WTC11 (cell line): ENCODE results near the gene NATD1. TPM values are rescaled to one million over a fixed set of nuclear protein-coding genes. Genes with fewer than 3 reads are reported as not detected.

Experiments
- ATAC-seq: fragments of 200-7000 bp; cut with Tn5 transposase; 2 replicates; pipeline ENCODE4 v1.10.0; 2021; ENCODE audit warnings: mild to moderate bottlenecking, moderate library complexity
- CTCF ChIA-PET: fragments of 300-600 bp; sonication (Branson Sonifier 250); formaldehyde crosslinking; loops from one replicate; lab custom pipeline; 2021; ENCODE audit warnings: antibody characterized with exemption; lab: Charles Lee
- POLR2A ChIA-PET: fragments of 350-600 bp; sonication (Branson Sonifier 250); formaldehyde crosslinking; loops from one replicate; lab custom pipeline; 2021; ENCODE audit warnings: antibody characterized with exemption; lab: Charles Lee
- DNase-seq: peaks from one replicate; pipeline ENCODE4 v3.0.0; 2021; ENCODE audit warnings: low spot score
- H3K27ac Mint-ChIP-seq: 2 replicates; pipeline ENCODE4 v1.8.0; 2021; ENCODE audit warnings: mixed read lengths
- H3K27me3 Mint-ChIP-seq: 2 replicates; pipeline ENCODE4 v1.8.0; 2021; ENCODE audit warnings: low read depth, mild to moderate bottlenecking, moderate library complexity, mixed read lengths
- H3K36me3 Mint-ChIP-seq: 2 replicates; pipeline ENCODE4 v1.8.0; 2021; ENCODE audit warnings: mixed read lengths
- H3K4me1 Mint-ChIP-seq: 2 replicates; pipeline ENCODE4 v1.8.0; 2022; ENCODE audit warnings: mixed read lengths
- H3K4me3 Mint-ChIP-seq: 2 replicates; pipeline ENCODE4 v1.8.0; 2021; ENCODE audit warnings: mild to moderate bottlenecking, moderate library complexity, mixed read lengths
- H3K9me3 Mint-ChIP-seq: 2 replicates; pipeline ENCODE4 v1.8.0; 2021; ENCODE audit warnings: mixed read lengths
- ESRRA ChIP-seq: sonication (generic); formaldehyde crosslinking; IDR thresholded peaks from 2 replicates; pipeline ENCODE4 v1.8.1; 2022; ENCODE audit warnings: mild to moderate bottlenecking, missing genetic modification reagents, borderline replicate concordance
- FOXK1 ChIP-seq: sonication (generic); formaldehyde crosslinking; IDR thresholded peaks from 2 replicates; pipeline ENCODE4 v1.8.0; 2022; ENCODE audit warnings: mild to moderate bottlenecking, moderate library complexity, missing genetic modification reagents
- FOXP1 ChIP-seq: sonication (generic); formaldehyde crosslinking; IDR thresholded peaks from 2 replicates; pipeline ENCODE4 v1.8.0; 2022; ENCODE audit warnings: missing genetic modification reagents, mild to moderate bottlenecking, moderate library complexity, borderline replicate concordance
- HMGA2 ChIP-seq: fragments of 250-450 bp; sonication (Bioruptor Pico); IDR thresholded peaks from 2 replicates; pipeline ENCODE4 v1.4.0; 2021; ENCODE audit warnings: mild to moderate bottlenecking, moderate library complexity
- JUN ChIP-seq: sonication (generic); formaldehyde crosslinking; IDR thresholded peaks from 2 replicates; pipeline ENCODE4 v1.8.0; 2023; ENCODE audit warnings: mild to moderate bottlenecking, missing genetic modification reagents
- NR3C1 ChIP-seq: sonication (generic); formaldehyde crosslinking; conservative IDR thresholded peaks from 2 replicates; pipeline ENCODE4 v1.8.1; 2023; ENCODE audit warnings: low read depth, mild to moderate bottlenecking, missing genetic modification reagents
- PRRX2 ChIP-seq: fragments of 250-450 bp; sonication (Bioruptor Pico); IDR thresholded peaks from 2 replicates; pipeline ENCODE4 v1.8.0; 2021; ENCODE audit warnings: mild to moderate bottlenecking
- SMAD4 ChIP-seq: sonication (generic); formaldehyde crosslinking; IDR thresholded peaks from 2 replicates; pipeline ENCODE4 v1.8.0; 2022; ENCODE audit warnings: mild to moderate bottlenecking, missing genetic modification reagents
- SP1 ChIP-seq: sonication (generic); formaldehyde crosslinking; conservative IDR thresholded peaks from 2 replicates; pipeline ENCODE4 v1.8.1; 2022; ENCODE audit warnings: missing genetic modification reagents
- TEAD1 ChIP-seq: sonication (generic); formaldehyde crosslinking; IDR thresholded peaks from 2 replicates; pipeline ENCODE4 v1.8.0; 2022; ENCODE audit warnings: mild to moderate bottlenecking, missing genetic modification reagents
- ZNF423 ChIP-seq: fragments of 250-450 bp; sonication (Bioruptor Pico); IDR thresholded peaks from 2 replicates; pipeline ENCODE4 v2.1.2; 2022; ENCODE audit warnings: mild to moderate bottlenecking, moderate library complexity
- total RNA-seq: library from RNA; stranded (reverse); gene quantifications from 3 replicates; pipeline ENCODE4 v1.2.3, GENCODE V29; 2021
- TF ChIP-seq, protein P1 (sequence below): sonication (generic); formaldehyde crosslinking; IDR thresholded peaks from 2 replicates; pipeline ENCODE4 v1.8.0; 2022; ENCODE audit warnings: mild to moderate bottlenecking, missing genetic modification reagents
- TF ChIP-seq, protein P2 (sequence below): sonication (generic); formaldehyde crosslinking; IDR thresholded peaks from 2 replicates; pipeline ENCODE4 v1.8.1; 2022; ENCODE audit warnings: low read depth, mild to moderate bottlenecking, moderate library complexity, missing genetic modification reagents, borderline replicate concordance
- TF ChIP-seq, protein P3 (sequence below): sonication (generic); formaldehyde crosslinking; IDR thresholded peaks from 2 replicates; pipeline ENCODE4 v1.8.1; 2022; ENCODE audit warnings: low read depth, missing genetic modification reagents, borderline replicate concordance
- TF ChIP-seq, protein P4 (sequence below): sonication (generic); formaldehyde crosslinking; IDR thresholded peaks from 2 replicates; pipeline ENCODE4 v1.8.0; 2022; ENCODE audit warnings: missing genetic modification reagents
- TF ChIP-seq, protein P5 (sequence below): fragments of 250-450 bp; sonication (Bioruptor Pico); IDR thresholded peaks from 2 replicates; pipeline ENCODE4 v1.8.0; 2021; ENCODE audit warnings: mild to moderate bottlenecking

Gene NATD1
- total RNA-seq, 1 experiment from 2014 or later: 10.1 TPM

DNA sequence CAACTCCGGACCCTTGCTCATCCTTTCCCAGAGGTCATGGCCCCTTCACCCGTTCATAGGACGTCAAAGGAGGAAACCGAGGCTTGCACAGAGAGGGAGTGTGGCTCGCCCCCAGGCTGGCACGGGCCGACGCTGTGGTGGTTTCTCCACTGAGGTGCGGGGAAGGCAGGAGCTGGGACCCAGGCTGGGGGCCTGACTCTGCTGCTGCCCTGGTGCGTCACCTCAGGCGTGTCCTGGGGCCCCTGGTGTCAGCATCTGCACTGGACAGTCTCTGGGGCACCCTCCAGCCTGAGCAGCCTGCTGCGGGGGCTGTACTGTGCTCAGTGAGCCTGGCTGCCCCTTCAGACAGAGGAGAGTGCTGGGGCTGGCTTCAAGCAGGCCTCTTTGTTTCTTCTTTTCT is 38.7 kb upstream of the NATD1 start:
- TF ChIP-seq JUN (CRISPR knock-in tag): no peak
- TF ChIP-seq, protein P1, sequence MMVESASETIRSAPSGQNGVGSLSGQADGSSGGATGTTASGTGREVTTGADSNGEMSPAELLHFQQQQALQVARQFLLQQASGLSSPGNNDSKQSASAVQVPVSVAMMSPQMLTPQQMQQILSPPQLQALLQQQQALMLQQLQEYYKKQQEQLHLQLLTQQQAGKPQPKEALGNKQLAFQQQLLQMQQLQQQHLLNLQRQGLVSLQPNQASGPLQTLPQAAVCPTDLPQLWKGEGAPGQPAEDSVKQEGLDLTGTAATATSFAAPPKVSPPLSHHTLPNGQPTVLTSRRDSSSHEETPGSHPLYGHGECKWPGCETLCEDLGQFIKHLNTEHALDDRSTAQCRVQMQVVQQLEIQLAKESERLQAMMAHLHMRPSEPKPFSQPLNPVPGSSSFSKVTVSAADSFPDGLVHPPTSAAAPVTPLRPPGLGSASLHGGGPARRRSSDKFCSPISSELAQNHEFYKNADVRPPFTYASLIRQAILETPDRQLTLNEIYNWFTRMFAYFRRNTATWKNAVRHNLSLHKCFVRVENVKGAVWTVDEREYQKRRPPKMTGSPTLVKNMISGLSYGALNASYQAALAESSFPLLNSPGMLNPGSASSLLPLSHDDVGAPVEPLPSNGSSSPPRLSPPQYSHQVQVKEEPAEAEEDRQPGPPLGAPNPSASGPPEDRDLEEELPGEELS (CRISPR knock-in tag): no peak
- TF ChIP-seq SMAD4 (CRISPR knock-in tag): no peak
- no peak for TF ChIP-seq TEAD1
- TF ChIP-seq, protein P2, sequence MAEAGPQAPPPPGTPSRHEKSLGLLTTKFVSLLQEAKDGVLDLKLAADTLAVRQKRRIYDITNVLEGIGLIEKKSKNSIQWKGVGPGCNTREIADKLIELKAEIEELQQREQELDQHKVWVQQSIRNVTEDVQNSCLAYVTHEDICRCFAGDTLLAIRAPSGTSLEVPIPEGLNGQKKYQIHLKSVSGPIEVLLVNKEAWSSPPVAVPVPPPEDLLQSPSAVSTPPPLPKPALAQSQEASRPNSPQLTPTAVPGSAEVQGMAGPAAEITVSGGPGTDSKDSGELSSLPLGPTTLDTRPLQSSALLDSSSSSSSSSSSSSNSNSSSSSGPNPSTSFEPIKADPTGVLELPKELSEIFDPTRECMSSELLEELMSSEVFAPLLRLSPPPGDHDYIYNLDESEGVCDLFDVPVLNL (CRISPR knock-in tag): no peak
- TF ChIP-seq SP1 (CRISPR knock-in tag): no peak
- TF ChIP-seq, protein P3, sequence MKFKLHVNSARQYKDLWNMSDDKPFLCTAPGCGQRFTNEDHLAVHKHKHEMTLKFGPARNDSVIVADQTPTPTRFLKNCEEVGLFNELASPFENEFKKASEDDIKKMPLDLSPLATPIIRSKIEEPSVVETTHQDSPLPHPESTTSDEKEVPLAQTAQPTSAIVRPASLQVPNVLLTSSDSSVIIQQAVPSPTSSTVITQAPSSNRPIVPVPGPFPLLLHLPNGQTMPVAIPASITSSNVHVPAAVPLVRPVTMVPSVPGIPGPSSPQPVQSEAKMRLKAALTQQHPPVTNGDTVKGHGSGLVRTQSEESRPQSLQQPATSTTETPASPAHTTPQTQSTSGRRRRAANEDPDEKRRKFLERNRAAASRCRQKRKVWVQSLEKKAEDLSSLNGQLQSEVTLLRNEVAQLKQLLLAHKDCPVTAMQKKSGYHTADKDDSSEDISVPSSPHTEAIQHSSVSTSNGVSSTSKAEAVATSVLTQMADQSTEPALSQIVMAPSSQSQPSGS (CRISPR knock-in tag): no peak
- no peak for TF ChIP-seq HMGA2 (CRISPR knock-in tag)
- no peak for TF ChIP-seq ESRRA (CRISPR knock-in tag)
- TF ChIP-seq ZNF423: no peak
- TF ChIP-seq, protein P4, sequence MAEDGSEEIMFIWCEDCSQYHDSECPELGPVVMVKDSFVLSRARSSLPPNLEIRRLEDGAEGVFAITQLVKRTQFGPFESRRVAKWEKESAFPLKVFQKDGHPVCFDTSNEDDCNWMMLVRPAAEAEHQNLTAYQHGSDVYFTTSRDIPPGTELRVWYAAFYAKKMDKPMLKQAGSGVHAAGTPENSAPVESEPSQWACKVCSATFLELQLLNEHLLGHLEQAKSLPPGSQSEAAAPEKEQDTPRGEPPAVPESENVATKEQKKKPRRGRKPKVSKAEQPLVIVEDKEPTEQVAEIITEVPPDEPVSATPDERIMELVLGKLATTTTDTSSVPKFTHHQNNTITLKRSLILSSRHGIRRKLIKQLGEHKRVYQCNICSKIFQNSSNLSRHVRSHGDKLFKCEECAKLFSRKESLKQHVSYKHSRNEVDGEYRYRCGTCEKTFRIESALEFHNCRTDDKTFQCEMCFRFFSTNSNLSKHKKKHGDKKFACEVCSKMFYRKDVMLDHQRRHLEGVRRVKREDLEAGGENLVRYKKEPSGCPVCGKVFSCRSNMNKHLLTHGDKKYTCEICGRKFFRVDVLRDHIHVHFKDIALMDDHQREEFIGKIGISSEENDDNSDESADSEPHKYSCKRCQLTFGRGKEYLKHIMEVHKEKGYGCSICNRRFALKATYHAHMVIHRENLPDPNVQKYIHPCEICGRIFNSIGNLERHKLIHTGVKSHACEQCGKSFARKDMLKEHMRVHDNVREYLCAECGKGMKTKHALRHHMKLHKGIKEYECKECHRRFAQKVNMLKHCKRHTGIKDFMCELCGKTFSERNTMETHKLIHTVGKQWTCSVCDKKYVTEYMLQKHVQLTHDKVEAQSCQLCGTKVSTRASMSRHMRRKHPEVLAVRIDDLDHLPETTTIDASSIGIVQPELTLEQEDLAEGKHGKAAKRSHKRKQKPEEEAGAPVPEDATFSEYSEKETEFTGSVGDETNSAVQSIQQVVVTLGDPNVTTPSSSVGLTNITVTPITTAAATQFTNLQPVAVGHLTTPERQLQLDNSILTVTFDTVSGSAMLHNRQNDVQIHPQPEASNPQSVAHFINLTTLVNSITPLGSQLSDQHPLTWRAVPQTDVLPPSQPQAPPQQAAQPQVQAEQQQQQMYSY: no peak
- TF ChIP-seq FOXK1 (CRISPR knock-in tag): no peak
- TF ChIP-seq FOXP1: no peak
- TF ChIP-seq, protein P5, sequence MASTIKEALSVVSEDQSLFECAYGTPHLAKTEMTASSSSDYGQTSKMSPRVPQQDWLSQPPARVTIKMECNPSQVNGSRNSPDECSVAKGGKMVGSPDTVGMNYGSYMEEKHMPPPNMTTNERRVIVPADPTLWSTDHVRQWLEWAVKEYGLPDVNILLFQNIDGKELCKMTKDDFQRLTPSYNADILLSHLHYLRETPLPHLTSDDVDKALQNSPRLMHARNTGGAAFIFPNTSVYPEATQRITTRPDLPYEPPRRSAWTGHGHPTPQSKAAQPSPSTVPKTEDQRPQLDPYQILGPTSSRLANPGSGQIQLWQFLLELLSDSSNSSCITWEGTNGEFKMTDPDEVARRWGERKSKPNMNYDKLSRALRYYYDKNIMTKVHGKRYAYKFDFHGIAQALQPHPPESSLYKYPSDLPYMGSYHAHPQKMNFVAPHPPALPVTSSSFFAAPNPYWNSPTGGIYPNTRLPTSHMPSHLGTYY (CRISPR knock-in tag): no peak
- no peak for TF ChIP-seq PRRX2 (CRISPR knock-in tag)
- Mint-ChIP-seq H3K9me3 (peaks cover 9% of the 10 kb centered on the region), H3K27me3 (peaks cover 8% of the 10 kb centered on the region; the same call in 1 of the 2 replicates), H3K4me1 (no peaks in the 10 kb centered on the region), H3K4me3 (no peak overlapping the region), H3K27ac (no peak overlapping the region), H3K36me3 (peaks cover 31% of the 10 kb centered on the region)
- ChIA-PET CTCF (no interaction called here), POLR2A (no interaction called here)
- ATAC-seq (no peak), DNase-seq (no peak)

DNA sequence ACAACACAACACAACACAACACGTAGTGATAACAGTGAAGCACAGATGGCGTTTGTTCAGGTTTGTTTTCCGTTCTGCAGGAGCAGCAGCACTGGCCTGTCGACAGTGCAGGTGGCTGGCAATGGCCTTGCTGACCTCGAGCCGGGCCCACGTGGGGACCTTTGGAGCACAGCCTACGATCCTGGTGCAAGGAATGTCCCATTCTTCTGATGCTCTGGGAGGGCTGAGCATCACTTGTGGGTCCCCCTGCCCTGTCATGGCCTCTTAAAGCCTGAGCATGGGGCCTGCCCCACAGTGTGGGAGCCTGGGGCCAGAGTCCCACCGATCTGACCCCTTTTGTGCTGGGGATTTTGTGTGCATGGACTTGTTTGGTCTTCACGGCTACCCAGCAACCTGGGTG is 38.1 kb upstream of the NATD1 start:
- ChIA-PET CTCF (no interaction called here), POLR2A (no interaction called here)
- ATAC-seq: no peak
- H3K27ac Mint-ChIP-seq: no peak overlapping the region
- H3K36me3 Mint-ChIP-seq: peaks cover 29% of the 10 kb centered on the region
- H3K9me3 Mint-ChIP-seq: peaks cover 9% of the 10 kb centered on the region
- TF ChIP-seq, protein P5 (CRISPR knock-in tag): no peak
- TF ChIP-seq PRRX2 (CRISPR knock-in tag): no peak
- TF ChIP-seq NR3C1 (CRISPR knock-in tag): no peak
- no peak overlapping the region for H3K4me3 Mint-ChIP-seq
- H3K27me3 Mint-ChIP-seq: peaks cover 8% of the 10 kb centered on the region; the same call in 1 of the 2 replicates
- H3K4me1 Mint-ChIP-seq: peaks cover 4% of the 10 kb centered on the region
- no peak for DNase-seq
